Kidney (tissue), 14 donors: Measurements from ENCODE around the gene ITGB1BP1. TPM values are rescaled to one million over a fixed set of nuclear protein-coding genes. Genes with fewer than 3 reads are reported as not detected.

Experiments used
- DNase-seq, 5 donors: peaks; one replicate each; pipeline ENCODE4 v3.0.0-alpha.2; 2013 to 2020
- FAIRE-seq: peaks from 2 replicates; lab custom pipeline; 2012; peaks lifted over from hg19 to GRCh38; lab: Jason Lieb, UNC
- H3K27ac ChIP-seq, 2 donors: one replicate each; pipeline ENCODE4 v1.7.0; 2013; ENCODE audit warnings: low read depth in 2 of 2, low read length in 2 of 2, inconsistent platforms in 1 of 2
- H3K27me3 ChIP-seq: one replicate; pipeline ENCODE4 v1.7.1; 2013; ENCODE audit warnings: low read length, inconsistent platforms; ENCODE audit not compliant: control insufficient read depth, insufficient read depth
- H3K36me3 ChIP-seq, 3 donors: one replicate each; pipeline versions ENCODE4 v1.7.0 to v1.7.1; 2013; ENCODE audit warnings: low read length in 3 of 3, control low read depth in 1 of 3, inconsistent platforms in 1 of 3; ENCODE audit not compliant: insufficient read depth in 3 of 3, control insufficient read depth in 2 of 3
- H3K4me1 ChIP-seq, 3 donors: one replicate each; pipeline versions ENCODE4 v1.7.0 to v1.7.1; 2013; ENCODE audit warnings: low read length in 3 of 3, inconsistent platforms in 1 of 3, low read depth in 1 of 3; ENCODE audit not compliant: control insufficient read depth in 2 of 3, insufficient read depth in 2 of 3
- H3K4me3 ChIP-seq, 3 donors: one replicate each; pipeline versions ENCODE4 v1.7.0 to v1.8.1; 2013; ENCODE audit warnings: low read length in 3 of 3, control low read depth in 1 of 3, inconsistent platforms in 1 of 3
- H3K9ac ChIP-seq, 3 donors: one replicate each; pipeline versions ENCODE4 v1.7.0 to v1.7.1; 2013; ENCODE audit warnings: low read length in 3 of 3, control low read depth in 1 of 3, inconsistent platforms in 1 of 3
- H3K9me3 ChIP-seq, 3 donors: one replicate each; pipeline versions ENCODE4 v1.7.0 to v1.7.1; 2013; ENCODE audit warnings: low read length in 3 of 3, control low read depth in 1 of 3, inconsistent platforms in 1 of 3; ENCODE audit not compliant: control insufficient read depth in 2 of 3, insufficient read depth in 1 of 3
- CTCF ChIP-seq: IDR thresholded peaks from 3 replicates; pipeline ENCODE4 v1.5.1; 2012; ENCODE audit warnings: mild to moderate bottlenecking, moderate library complexity, borderline replicate concordance; ENCODE audit not compliant: insufficient read depth; ENCODE audit errors: extremely low read depth
- intact Hi-C: fragments of 100-400 bp; cut with DNase I; formaldehyde crosslinking; loops from one replicate; pipeline ENCODE4 v1.11.1; 2022
- polyA plus RNA-seq: library from polyadenylated mRNA; stranded (reverse); fragments of 350-450 nt; fragmentation: Illumina TruSeq; extraction: RNeasy Lipid Tissue Mini Kit (QIAGEN cat#74804); gene quantifications from one replicate; pipeline ENCODE4 v1.2.3, GENCODE V29; 2014; ENCODE audit warnings: low read depth, low replicate concordance; ENCODE audit not compliant: insufficient read depth
- total RNA-seq: library from RNA; stranded (reverse); fragmentation: NEBNext Ultra II Directional; extraction: Animal tissue kit (Norgen Biotek cat#: 25700); gene quantifications from one replicate; pipeline ENCODE4 v1.2.1, GENCODE V29; 2021
- donor health status: control.
- donor health status: control.
- donor health status: control.
- donor health status: control.
- donor health status: control.
- donor health status: DM: yes; HTN: yes; CAD: no.
- donor health status: Normal renal cell carcinoma (clear cell type).

Gene ITGB1BP1
- total and polyA plus RNA-seq, 2 donors from 2014 or later: 67.1 to 164 TPM

GRCh38 chr2:9365498-9366019, 57.8 kb downstream of the ITGB1BP1 start:
- no peaks in the 10 kb centered on the region for H3K27me3 ChIP-seq
- peak overlapping the region; percentile 30 to 49 for H3K27ac ChIP-seq
- peak overlapping the region in 1 of 3 donors; percentile 17 for H3K9ac ChIP-seq
- H3K9me3 ChIP-seq: no peaks in the 10 kb centered on the region
- peaks cover 0 to 19% (median 9%) of the 10 kb centered on the region in 3 donors for H3K4me1 ChIP-seq
- H3K36me3 ChIP-seq: peaks cover 3 to 49% (median 12%) of the 10 kb centered on the region in 3 donors
- DNase-seq: no peak
- H3K4me3 ChIP-seq: no peak overlapping the region
- no peak for FAIRE-seq
- intact Hi-C loops: no loop called here
- no peak for TF ChIP-seq CTCF

GRCh38 chr2:9364791-9365497, 58.4 kb downstream of the ITGB1BP1 start:
- no peak for DNase-seq
- intact Hi-C loops: no loop called here
- peak overlapping the region in 1 of 2 donors; percentile 30 for H3K27ac ChIP-seq
- peaks cover 2 to 50% (median 10%) of the 10 kb centered on the region in 3 donors for H3K36me3 ChIP-seq
- peaks cover 0 to 19% (median 9%) of the 10 kb centered on the region in 3 donors for H3K4me1 ChIP-seq
- FAIRE-seq: no peak
- no peak overlapping the region for H3K4me3 ChIP-seq
- no peaks in the 10 kb centered on the region for H3K27me3 ChIP-seq
- TF ChIP-seq CTCF: no peak
- peak overlapping the region in 1 of 3 donors; percentile 17 for H3K9ac ChIP-seq
- no peaks in the 10 kb centered on the region for H3K9me3 ChIP-seq

GRCh38 chr2:9364373-9364772, 59.0 kb downstream of the ITGB1BP1 start:
- intact Hi-C loops: no loop called here

More at GRCh38 chr2:9364373-9364772, 59.0 kb downstream of the ITGB1BP1 start:
- H3K9ac ChIP-seq: no peak overlapping the region
- H3K9me3 ChIP-seq: no peaks in the 10 kb centered on the region
- H3K27ac ChIP-seq: no peak overlapping the region
- H3K4me3 ChIP-seq: no peak overlapping the region
- FAIRE-seq (no peak), DNase-seq (no peak)
- peaks cover 0 to 19% (median 9%) of the 10 kb centered on the region in 3 donors for H3K4me1 ChIP-seq
- H3K36me3 ChIP-seq: peaks cover 2 to 55% (median 13%) of the 10 kb centered on the region in 3 donors
- H3K27me3 ChIP-seq: no peaks in the 10 kb centered on the region
- no peak for TF ChIP-seq CTCF
